ENCODE data around the gene RPS21.

- TF ChIP-seq POLR2A (IDR thresholded peaks at IDR 0.05), result no peak
- TF ChIP-seq CTCF (IDR thresholded peaks at IDR 0.05), result no peak
These were observed 44.1 kb downstream of the RPS21 start for GRCh38 chr20:62430866-62431447.
